Measurements from ENCODE around the gene DPM2.

DNA sequence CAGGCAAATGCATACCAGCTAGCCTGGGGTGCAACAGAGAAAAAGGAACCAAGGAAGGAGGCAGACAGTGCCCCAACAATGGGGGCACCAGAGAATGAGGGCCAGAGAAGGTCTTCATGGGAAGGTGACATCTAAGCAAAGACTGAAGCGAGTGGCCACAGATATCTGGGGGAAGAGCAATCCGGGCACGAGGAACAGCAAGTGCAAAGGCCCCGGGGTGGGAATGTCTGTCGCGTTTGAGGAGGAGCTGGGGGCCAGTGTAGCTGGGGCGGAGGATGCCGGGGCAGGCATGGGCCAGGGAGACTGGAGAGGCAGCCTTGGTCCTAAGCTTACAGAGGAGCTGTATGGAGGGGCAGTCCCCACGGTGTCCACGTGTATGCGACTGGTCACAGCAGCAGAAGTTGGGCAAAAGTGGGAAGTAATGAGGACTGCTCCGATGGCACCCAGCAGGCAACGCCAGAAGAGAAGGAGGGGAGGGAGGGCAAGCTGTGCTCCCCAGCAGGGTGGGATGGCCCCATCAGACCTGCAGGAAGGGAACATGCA, 24.0 kb upstream of the DPM2 start:
- no peak for TF ChIP-seq MYC (IDR thresholded peaks at IDR 0.05; ENCODE audit: borderline replicate concordance, low read length)
- TF ChIP-seq, protein P1, sequence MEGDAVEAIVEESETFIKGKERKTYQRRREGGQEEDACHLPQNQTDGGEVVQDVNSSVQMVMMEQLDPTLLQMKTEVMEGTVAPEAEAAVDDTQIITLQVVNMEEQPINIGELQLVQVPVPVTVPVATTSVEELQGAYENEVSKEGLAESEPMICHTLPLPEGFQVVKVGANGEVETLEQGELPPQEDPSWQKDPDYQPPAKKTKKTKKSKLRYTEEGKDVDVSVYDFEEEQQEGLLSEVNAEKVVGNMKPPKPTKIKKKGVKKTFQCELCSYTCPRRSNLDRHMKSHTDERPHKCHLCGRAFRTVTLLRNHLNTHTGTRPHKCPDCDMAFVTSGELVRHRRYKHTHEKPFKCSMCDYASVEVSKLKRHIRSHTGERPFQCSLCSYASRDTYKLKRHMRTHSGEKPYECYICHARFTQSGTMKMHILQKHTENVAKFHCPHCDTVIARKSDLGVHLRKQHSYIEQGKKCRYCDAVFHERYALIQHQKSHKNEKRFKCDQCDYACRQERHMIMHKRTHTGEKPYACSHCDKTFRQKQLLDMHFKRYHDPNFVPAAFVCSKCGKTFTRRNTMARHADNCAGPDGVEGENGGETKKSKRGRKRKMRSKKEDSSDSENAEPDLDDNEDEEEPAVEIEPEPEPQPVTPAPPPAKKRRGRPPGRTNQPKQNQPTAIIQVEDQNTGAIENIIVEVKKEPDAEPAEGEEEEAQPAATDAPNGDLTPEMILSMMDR (IDR thresholded peaks at IDR 0.05): no peak
- no peak for TF ChIP-seq POLR2A (IDR thresholded peaks at IDR 0.05; ENCODE audit: low read length)
- no peak for TF ChIP-seq PHF8 (IDR thresholded peaks at IDR 0.05; ENCODE audit: borderline replicate concordance, low read depth)
- TF ChIP-seq, protein P2, sequence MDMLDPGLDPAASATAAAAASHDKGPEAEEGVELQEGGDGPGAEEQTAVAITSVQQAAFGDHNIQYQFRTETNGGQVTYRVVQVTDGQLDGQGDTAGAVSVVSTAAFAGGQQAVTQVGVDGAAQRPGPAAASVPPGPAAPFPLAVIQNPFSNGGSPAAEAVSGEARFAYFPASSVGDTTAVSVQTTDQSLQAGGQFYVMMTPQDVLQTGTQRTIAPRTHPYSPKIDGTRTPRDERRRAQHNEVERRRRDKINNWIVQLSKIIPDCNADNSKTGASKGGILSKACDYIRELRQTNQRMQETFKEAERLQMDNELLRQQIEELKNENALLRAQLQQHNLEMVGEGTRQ (IDR thresholded peaks at IDR 0.05): no peak
- no peak for TF ChIP-seq HOXA7 (CRISPR knock-in tag; IDR thresholded peaks at IDR 0.05)
- no peak for TF ChIP-seq RARB (CRISPR knock-in tag; IDR thresholded peaks at IDR 0.05)

Measured in A549 (cell line).